Measurements from ENCODE around the gene RIMBP2.

DNA sequence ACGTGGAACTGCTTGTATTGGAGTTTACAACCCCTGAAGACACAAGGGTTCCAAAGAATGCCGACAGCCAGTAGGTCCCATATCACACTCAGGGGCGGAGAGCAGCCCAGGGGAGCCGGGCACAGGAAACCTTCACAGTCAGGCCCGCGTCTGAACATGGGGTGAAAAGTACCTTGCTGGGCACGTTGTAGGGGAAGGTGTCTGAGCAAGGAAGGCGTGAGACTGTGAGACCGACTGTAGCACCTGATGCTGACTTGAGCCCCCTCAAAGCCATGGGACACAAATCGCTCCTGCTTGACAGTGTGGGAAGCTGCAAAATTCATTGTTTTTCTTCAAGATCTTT lies 14.7 kb downstream of the RIMBP2 start:
- TF ChIP-seq CTCF (IDR thresholded peaks at IDR 0.05) (no peak), POLR2A (IDR thresholded peaks at IDR 0.05) (no peak)
